MCF 10A (cell line): ENCODE data around the gene ZNF487. TPM values are rescaled to one million over a fixed set of nuclear protein-coding genes. Genes with fewer than 3 reads are reported as not detected.
"Not testable (repeated sequence)": the region's sequence is repeated elsewhere in the genome, so short reads cannot be mapped to it uniquely, and the experiment has no call there.

Experiments
- BruUV-seq: library from RNA; stranded (reverse); fragments of 400-500 nt; replicated peaks from 2 replicates; lab custom pipeline; 2021; lab: Mats Ljungman, UMichigan
- CTCF ChIA-PET: fragments of 300-600 bp; sonication (Branson Sonifier 250); formaldehyde crosslinking; extraction: SDS; loops from one replicate; lab custom pipeline; 2021; ENCODE audit warnings: antibody characterized with exemption, inconsistent platforms; lab: Yijun Ruan, JAX
- POLR2A ChIA-PET: fragments of 300-600, 350-650 bp; sonication (Branson Sonifier 250); formaldehyde crosslinking; extraction: SDS; loops from one replicate; lab custom pipeline; 2020; ENCODE audit warnings: antibody characterized with exemption, inconsistent platforms; lab: Yijun Ruan, JAX
- DNase-seq: peaks from one replicate; pipeline ENCODE4 v3.0.0-alpha.2; 2018; ENCODE audit not compliant: unreplicated experiment
- H3K27ac Mint-ChIP-seq: one replicate; pipeline ENCODE4 v1.8.0; 2022; ENCODE audit warnings: mild to moderate bottlenecking, low read depth, mixed read lengths; ENCODE audit not compliant: unreplicated experiment
- H3K27me3 Mint-ChIP-seq: one replicate; pipeline ENCODE4 v1.8.0; 2022; ENCODE audit warnings: mixed read lengths; ENCODE audit not compliant: insufficient read depth, unreplicated experiment
- H3K36me3 Mint-ChIP-seq: one replicate; pipeline ENCODE4 v1.8.0; 2022; ENCODE audit warnings: mild to moderate bottlenecking, moderate library complexity, mixed read lengths; ENCODE audit not compliant: insufficient read depth, unreplicated experiment
- H3K4me1 Mint-ChIP-seq: one replicate; pipeline ENCODE4 v1.8.0; 2022; ENCODE audit warnings: mixed read lengths; ENCODE audit not compliant: insufficient read depth, unreplicated experiment
- H3K4me3 Mint-ChIP-seq: one replicate; pipeline ENCODE4 v1.8.0; 2022; ENCODE audit warnings: mild to moderate bottlenecking, moderate library complexity, mixed read lengths; ENCODE audit not compliant: unreplicated experiment
- H3K9me3 Mint-ChIP-seq: one replicate; pipeline ENCODE4 v1.8.0; 2022; ENCODE audit warnings: mixed read lengths; ENCODE audit not compliant: unreplicated experiment
- CTCF ChIP-seq: fragments of 200-600 bp; IDR thresholded peaks from one replicate; pipeline ENCODE4 v1.8.0; 2022; ENCODE audit warnings: antibody characterized with exemption, mild to moderate bottlenecking; ENCODE audit not compliant: unreplicated experiment
- intact Hi-C: fragments of 100-400 bp; cut with micrococcal nuclease; formaldehyde crosslinking; loops from 2 replicates; pipeline ENCODE4 v1.14.1; 2022
- total RNA-seq: library from RNA; stranded (reverse); gene quantifications from 2 replicates; pipeline ENCODE4 v1.2.3, GENCODE V29; 2022

The ZNF487 gene
- total RNA-seq, 1 experiment from 2014 or later: 2.2 TPM

- Mint-ChIP-seq H3K27ac (no peak overlapping the region), H3K9me3 (no peaks in the 10 kb centered on the region), H3K36me3 (peaks cover 6% of the 10 kb centered on the region), H3K4me1 (peaks cover 9% of the 10 kb centered on the region), H3K4me3 (no peak overlapping the region), H3K27me3 (no peaks in the 10 kb centered on the region)
- TF ChIP-seq CTCF: no peak
- BruUV-seq: no TSS peak
- ChIA-PET POLR2A (interaction anchor here (1.1 to 1.4 kb wide), 2 partner anchors 49 to 51 kb away, joined by 4 to 5 read pairs; partner anchors contain the start of gene HNRNPF), CTCF (interaction anchor here (0.6 to 2.8 kb wide), 6 partner anchors 40 to 166 kb away, joined by 3 to 13 read pairs (median 4); no protein-coding TSS in a partner anchor)
- no peak for DNase-seq
- intact Hi-C loops: no loop called here
Observed at GRCh38 chr10:43458227-43458626, 21.3 kb downstream of the ZNF487 start.

- Mint-ChIP-seq H3K36me3 (no peaks in the 10 kb centered on the region), H3K4me3 (no peak overlapping the region), H3K4me1 (no peaks in the 10 kb centered on the region), H3K27me3 (no peaks in the 10 kb centered on the region), H3K27ac (no peak overlapping the region), H3K9me3 (no peaks in the 10 kb centered on the region)
- DNase-seq: peak; percentile 83
- TF ChIP-seq CTCF: peak; percentile 76
- intact Hi-C loops: loop anchor here (1.0 kb wide), 1 partner anchor 169 kb away; no protein-coding TSS in a partner anchor
- CTCF ChIA-PET: interaction anchor here (0.5 to 4.2 kb wide), 20 partner anchors 10 to 1204 kb away, joined by 3 to 49 read pairs (median 3); no protein-coding TSS in a partner anchor
- POLR2A ChIA-PET: interaction anchor here (1.0 to 2.3 kb wide), 5 partner anchors 41 to 323 kb away, joined by 3 to 7 read pairs (median 4); partner anchors contain the start of gene HNRNPF
- BruUV-seq: no TSS peak
Observed at GRCh38 chr10:43461950-43462349, 25.0 kb downstream of the ZNF487 start.

GRCh38 chr10:43465086-43465735 is 28.3 kb downstream of the ZNF487 start:
- H3K36me3 Mint-ChIP-seq, POLR2A ChIA-PET, BruUV-seq, H3K4me1 Mint-ChIP-seq, CTCF ChIA-PET, H3K9me3 Mint-ChIP-seq, intact Hi-C loops, H3K27ac Mint-ChIP-seq, H3K27me3 Mint-ChIP-seq, DNase-seq, H3K4me3 Mint-ChIP-seq: not testable (repeated sequence)

- H3K4me1 Mint-ChIP-seq, H3K36me3 Mint-ChIP-seq, H3K4me3 Mint-ChIP-seq, CTCF ChIA-PET, H3K9me3 Mint-ChIP-seq, H3K27ac Mint-ChIP-seq, BruUV-seq, intact Hi-C loops, DNase-seq, H3K27me3 Mint-ChIP-seq: not testable (repeated sequence)
- POLR2A ChIA-PET: interaction anchor here (0.7 kb wide), 1 partner anchor 129 kb away, joined by 3 read pairs; no protein-coding TSS in a partner anchor
Observed at GRCh38 chr10:43465736-43466120, 28.8 kb downstream of the ZNF487 start.

- no TSS peak for BruUV-seq
- no peaks in the 10 kb centered on the region for H3K27me3 Mint-ChIP-seq
- no peaks in the 10 kb centered on the region for H3K36me3 Mint-ChIP-seq
- H3K4me1 Mint-ChIP-seq: no peaks in the 10 kb centered on the region
- DNase-seq: no peak
- intact Hi-C loops: no loop called here
- H3K4me3 Mint-ChIP-seq: no peak overlapping the region
- CTCF ChIA-PET: interaction anchor here (0.7 kb wide), 2 partner anchors 115 to 1391 kb away, joined by 3 read pairs; no protein-coding TSS in a partner anchor
- POLR2A ChIA-PET: no interaction called here
- no peak overlapping the region for H3K27ac Mint-ChIP-seq
- H3K9me3 Mint-ChIP-seq: no peaks in the 10 kb centered on the region
- no peak for TF ChIP-seq CTCF
Observed at GRCh38 chr10:43471146-43471545, 34.2 kb downstream of the ZNF487 start.
